ENCODE data around the gene NDUFV1. TPM values are rescaled to one million over a fixed set of nuclear protein-coding genes. Genes with fewer than 3 reads are reported as not detected.
"Not testable (repeated sequence)": the region's sequence is repeated elsewhere in the genome, so short reads cannot be mapped to it uniquely, and the experiment has no call there.

Gene NDUFV1
- total and polyA plus RNA-seq, 10 donors = 132 to 258 (median 199) TPM

DNA sequence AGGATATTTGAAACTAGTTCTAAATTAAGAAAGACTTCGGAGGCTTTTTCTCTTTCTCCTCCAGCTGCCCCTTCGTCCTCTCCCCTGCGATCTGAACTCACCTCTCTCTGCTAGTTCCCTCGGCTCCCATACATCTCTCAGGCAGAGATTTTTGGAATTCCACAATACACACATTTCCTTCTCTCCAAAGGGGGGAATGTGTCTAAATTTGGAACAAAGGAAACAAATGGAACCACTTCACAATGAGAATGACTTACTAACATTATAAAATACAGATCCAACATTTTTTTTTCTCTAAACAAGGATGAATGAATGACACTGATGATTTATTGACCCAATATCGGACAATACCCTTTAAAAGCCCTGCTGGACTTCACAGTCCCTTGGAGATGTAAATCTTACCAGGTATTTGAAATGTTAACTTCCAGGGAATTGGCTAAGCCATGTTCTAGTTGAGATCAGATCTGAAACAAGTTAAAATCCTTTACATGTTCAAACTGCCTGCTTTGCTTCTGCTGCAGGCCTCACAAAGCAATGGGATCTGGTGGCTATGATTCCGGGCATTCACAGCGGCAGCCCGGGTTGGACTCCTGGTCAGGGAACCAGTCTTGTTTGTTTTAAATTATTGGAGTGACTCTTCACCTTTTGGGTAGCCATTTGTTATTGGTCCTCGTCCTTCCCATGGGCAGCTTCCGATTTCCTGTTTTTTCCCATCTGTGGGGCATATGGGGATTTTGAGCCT lies 43.6 kb upstream of the NDUFV1 start:
- TF ChIP-seq POLR2AphosphoS5 (IDR thresholded peaks at IDR 0.05) (no peak), POLR2A (IDR thresholded peaks at IDR 0.05) (no peak)
- TF ChIP-seq, protein P1, sequence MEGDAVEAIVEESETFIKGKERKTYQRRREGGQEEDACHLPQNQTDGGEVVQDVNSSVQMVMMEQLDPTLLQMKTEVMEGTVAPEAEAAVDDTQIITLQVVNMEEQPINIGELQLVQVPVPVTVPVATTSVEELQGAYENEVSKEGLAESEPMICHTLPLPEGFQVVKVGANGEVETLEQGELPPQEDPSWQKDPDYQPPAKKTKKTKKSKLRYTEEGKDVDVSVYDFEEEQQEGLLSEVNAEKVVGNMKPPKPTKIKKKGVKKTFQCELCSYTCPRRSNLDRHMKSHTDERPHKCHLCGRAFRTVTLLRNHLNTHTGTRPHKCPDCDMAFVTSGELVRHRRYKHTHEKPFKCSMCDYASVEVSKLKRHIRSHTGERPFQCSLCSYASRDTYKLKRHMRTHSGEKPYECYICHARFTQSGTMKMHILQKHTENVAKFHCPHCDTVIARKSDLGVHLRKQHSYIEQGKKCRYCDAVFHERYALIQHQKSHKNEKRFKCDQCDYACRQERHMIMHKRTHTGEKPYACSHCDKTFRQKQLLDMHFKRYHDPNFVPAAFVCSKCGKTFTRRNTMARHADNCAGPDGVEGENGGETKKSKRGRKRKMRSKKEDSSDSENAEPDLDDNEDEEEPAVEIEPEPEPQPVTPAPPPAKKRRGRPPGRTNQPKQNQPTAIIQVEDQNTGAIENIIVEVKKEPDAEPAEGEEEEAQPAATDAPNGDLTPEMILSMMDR (IDR thresholded peaks at IDR 0.05 in 8 of 11, conservative IDR thresholded peaks at IDR 0.05 in 3 of 11) = no peak
- WGBS, 5 donors = 76 to 87% (median 83%) methylated on average over 10 of the region's 10 CpGs
- Histone ChIP-seq H3K4me1 (peaks cover 0 to 13% (median 3%) of the 10 kb centered on the region in 6 donors), H3K36me3 (no peaks in the 10 kb centered on the region), H3K27ac (no peak overlapping the region), H3K27me3 (replicated peaks in 1 of 7) (peaks cover 0 to 11% (median 0%) of the 10 kb centered on the region in 7 donors), H3K4me3 (no peak overlapping the region), H3K9me3 (no peaks in the 10 kb centered on the region)
- no peak for DNase-seq
- intact Hi-C loops (cut with DNase I; ENCODE audit: low total_unique reads) = no loop called here

DNA sequence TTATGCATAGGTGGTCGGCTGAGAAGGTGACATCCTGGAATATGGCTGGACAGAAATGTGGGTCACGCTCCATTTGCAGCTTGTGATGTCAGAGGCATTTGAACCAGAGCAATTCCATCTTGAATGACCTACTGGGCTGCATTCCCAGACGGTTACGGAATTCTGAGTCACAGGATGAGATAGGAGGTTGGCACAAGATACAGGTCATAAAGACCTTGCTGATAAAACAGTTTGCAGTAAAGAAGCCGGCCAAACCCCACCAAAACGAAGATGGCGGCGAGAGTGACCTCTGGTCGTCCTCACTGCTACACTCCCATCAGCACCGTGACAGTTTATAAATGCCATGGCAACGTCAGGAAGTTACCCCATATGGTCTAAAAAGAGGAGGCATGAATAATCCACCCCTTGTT lies 43.0 kb upstream of the NDUFV1 start:
- peaks cover 0 to 11% (median 0%) of the 10 kb centered on the region in 7 donors for H3K27me3 ChIP-seq (replicated peaks in 1 of 7)
- H3K9me3 ChIP-seq; H3K36me3 ChIP-seq; intact Hi-C loops (cut with DNase I; ENCODE audit: low total_unique reads); H3K27ac ChIP-seq; DNase-seq; H3K4me3 ChIP-seq: not testable (repeated sequence)
- H3K4me1 ChIP-seq = peaks cover 0 to 13% (median 1%) of the 10 kb centered on the region in 6 donors
- WGBS, 5 donors = 64 to 82% (median 75%) methylated on average over 11 of the region's 11 CpGs

DNA sequence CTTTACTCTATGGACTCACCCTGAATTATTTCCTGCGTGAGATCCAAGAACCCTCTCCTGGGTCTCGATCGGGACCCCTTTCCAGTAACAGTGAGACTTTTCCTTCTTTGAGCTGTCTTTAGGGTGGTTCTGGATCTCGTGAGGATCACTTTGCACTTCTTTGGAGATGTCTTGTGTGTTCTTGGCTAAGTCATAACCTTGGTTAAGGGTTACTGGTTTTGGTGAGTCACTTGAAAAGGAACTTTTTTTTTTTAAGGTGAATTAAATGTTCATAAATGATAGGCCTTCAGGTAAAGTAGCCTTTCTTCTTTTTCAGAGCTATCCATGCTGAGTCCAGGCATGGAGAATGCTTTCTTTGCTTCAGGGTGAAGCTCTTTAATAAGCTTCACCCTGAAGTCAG lies 42.5 kb upstream of the NDUFV1 start:
- no peak for DNase-seq
- intact Hi-C loops (cut with DNase I; ENCODE audit: low total_unique reads) = no loop called here
- Histone ChIP-seq H3K9me3 (no peaks in the 10 kb centered on the region), H3K27ac (no peak overlapping the region), H3K4me1 (peaks cover 0 to 13% (median 1%) of the 10 kb centered on the region in 6 donors), H3K27me3 (replicated peaks in 1 of 7) (peaks cover 0 to 11% (median 0%) of the 10 kb centered on the region in 7 donors), H3K36me3 (no peaks in the 10 kb centered on the region), H3K4me3 (no peak overlapping the region)
- TF ChIP-seq POLR2AphosphoS5 (IDR thresholded peaks at IDR 0.05) (no peak), POLR2A (IDR thresholded peaks at IDR 0.05) (no peak)
- TF ChIP-seq, protein P1 (IDR thresholded peaks at IDR 0.05 in 8 of 11, conservative IDR thresholded peaks at IDR 0.05 in 3 of 11) = no peak
- WGBS, 5 donors = 87 to 92% (median 89%) methylated on average over 4 of the region's 4 CpGs

DNA sequence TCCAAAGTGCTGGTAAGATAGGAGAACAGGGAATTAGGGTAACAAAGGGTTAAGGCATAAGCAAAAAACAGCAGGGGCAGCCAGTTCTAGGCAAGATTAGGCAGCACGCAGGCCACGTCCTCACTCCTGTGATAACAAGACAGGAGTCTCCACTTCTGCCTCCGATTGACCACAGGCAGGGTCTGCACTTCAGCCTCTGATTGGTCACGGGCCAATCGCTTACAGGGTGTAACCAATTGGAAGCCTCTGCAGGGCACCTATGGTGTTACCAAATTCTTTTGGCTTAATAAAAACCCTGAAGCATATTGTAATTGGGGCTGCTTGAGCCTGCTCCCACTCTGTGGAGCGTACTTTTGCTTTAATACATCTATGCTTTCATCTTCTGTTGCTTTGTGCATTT lies 35.3 kb upstream of the NDUFV1 start:
- TF ChIP-seq POLR2AphosphoS5 (IDR thresholded peaks at IDR 0.05) = no peak
- TF ChIP-seq POLR2A (IDR thresholded peaks at IDR 0.05) = no peak
- TF ChIP-seq, protein P1 (IDR thresholded peaks at IDR 0.05 in 8 of 11, conservative IDR thresholded peaks at IDR 0.05 in 3 of 11) = no peak
- intact Hi-C loops (cut with DNase I; ENCODE audit: low total_unique reads) = no loop called here
- WGBS, 5 donors = 54 to 86% (median 80%) methylated on average over 6 of the region's 6 CpGs

More for the DNA sequence above, 35.3 kb upstream of the NDUFV1 start:
- no peak overlapping the region for H3K4me3 ChIP-seq
- no peak for DNase-seq
- H3K4me1 ChIP-seq = peaks cover 0 to 5% (median 0%) of the 10 kb centered on the region in 6 donors
- peaks cover 0 to 30% (median 0%) of the 10 kb centered on the region in 7 donors for H3K27me3 ChIP-seq (replicated peaks in 1 of 7)
- H3K27ac ChIP-seq = no peak overlapping the region
- no peaks in the 10 kb centered on the region for H3K9me3 ChIP-seq
- no peaks in the 10 kb centered on the region for H3K36me3 ChIP-seq

Measured in spleen (tissue), 11 donors.